Stimulated activated CD4-positive, alpha-beta T cell treated with anti-CD3 and anti-CD28 coated beads, Interleukin-4, amount 100 ng/mL, for 4 hours (primary cell): ENCODE measurements around the gene DNAJB6.

Source experiments
- DNase-seq, 2 experiments: peaks; one replicate each; pipeline ENCODE4 v3.0.0-alpha.2; 2020

The DNAJB6 gene

DNA sequence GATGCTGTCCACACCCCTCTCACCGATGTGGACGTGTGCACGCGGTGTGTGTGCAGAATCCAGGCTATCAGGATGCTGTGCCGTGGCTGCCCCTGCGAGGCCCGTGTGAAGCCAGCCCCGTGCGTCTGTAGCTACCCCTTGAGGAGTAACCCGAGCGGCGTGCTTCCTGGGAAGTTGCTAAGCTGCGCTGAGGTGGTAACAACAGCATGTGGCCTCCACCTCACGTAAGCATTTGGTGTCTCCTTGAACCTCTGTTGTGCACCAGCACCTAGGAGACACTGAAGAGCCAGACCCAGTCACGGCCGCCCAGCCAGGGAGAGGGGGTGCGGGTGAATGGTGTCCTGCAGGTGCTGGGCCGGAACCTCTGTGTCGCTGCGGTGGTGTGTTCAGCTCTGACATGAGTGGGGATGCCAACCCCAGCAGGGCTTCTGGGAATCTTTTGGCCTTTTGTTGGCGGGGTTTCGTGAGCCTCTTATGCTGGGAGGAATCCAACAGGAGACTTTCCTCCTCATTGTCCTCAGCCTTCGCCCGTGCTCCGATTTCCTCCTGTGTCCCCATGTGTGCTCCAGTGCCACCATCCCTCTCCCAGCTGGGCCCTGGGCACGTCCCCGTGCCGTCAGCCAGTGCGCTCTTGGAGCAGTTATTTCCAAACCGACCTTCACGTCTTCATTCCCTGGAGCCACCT, 60.4 kb downstream of the DNAJB6 start:
- DNase-seq: no peak

DNA sequence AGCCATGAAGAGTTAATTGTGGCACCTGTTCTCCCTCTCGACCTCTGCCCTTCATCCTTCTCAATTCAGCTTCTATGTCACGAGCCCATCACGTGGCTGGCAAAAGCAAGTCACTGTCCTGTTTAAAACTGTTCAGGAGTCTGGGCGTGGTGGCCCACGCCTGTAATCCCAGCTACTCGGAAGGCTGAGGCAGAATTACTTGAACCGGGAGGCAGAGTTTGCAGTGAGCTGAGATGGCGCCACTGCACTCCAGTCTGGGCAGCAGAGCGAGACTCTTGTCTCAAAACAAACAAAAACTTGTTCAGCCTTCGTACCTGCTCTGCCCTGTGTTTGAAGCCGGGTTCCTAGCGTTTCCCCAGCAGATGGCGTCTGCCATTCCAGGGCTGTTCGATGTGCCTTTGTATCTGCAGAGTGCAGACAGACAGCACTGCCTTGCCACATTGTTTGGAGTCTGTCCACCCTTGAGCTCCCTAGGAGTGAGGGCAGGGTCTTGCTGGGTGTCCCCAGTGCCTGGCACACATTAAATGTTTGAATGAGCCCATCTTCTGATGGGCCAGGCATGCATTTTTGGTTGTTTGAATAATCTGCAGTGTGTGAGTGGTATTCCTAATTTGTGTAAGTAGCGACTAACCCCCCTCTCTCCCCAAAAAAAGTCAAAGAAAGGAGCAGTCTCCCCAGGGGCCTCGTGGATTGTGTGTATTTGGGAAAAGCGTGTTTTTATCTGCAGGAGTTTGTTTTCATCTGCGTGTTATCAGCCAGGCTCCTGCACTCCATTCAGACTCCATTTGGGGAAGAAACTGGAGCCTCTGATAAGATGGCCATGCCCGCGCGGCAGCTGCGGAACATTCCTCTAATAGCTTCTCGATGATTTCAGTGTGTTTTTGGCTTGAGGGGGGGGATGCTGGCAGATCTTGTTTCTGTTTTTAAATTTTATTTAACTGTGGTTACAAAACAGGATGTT, 61.2 kb downstream of the DNAJB6 start:
- DNase-seq: no peak

DNA sequence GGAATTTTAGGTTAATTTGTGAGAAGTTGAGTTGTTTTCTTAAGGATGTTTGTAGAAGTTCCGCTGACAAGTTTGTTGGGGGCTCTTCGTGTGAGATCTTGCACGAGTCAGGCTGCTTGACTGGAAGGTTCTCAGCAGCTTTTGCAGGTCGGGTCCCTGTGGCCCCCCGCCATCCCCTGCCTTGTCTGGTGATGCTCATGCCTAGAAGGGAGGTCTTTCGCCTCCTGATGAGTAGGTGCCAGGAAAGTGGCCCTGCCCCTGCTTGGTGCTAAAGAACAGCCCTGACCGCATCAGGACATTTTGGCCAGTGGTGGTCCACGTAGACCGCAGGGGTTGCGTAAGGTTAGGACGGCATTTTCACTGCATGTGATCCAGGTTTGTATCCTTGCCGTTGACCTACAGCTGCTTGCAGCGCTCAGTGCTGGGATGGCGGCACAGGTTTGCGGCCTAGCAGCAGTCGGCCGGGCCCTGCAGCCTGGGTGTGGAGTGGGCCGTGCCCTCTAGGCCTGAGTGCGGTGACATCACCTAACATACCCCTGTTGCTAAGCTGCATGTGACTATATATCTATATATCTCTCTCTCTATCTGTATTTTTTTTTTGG, 62.4 kb downstream of the DNAJB6 start:
- no peak for DNase-seq

DNA sequence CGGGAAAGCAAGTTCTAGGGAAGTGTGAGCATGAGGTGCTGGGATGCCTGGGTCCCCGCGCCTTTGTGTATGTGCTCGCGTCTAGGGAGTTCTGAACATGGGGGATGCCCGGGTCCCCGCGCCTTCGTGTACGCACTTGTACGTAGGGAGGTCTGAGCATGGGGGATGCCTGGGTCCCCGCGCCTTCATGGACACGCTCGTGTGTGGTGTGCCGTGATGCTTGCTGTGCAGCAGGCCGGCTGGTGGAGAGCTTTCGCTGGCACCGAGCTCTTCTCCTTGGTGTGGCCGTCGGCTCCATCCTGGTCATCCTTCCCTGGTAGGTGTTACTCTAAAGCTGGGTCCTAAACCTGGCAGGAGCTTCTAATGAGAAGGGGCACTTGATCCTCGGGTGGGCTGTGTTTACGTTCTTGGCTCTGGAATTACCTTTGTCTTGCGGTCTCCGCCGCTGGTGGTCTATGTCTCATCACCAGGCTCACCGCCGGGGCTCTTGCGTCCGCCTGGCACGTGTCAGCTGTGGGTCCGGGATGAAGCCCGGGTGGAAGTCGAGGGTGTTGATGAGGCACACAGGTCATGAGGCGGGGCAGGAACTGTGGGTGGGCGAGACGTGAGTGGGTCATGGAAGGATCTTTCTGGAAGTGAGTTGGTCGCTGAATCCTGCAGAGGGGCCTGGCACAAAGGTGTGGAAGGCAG, 63.5 kb downstream of the DNAJB6 start:
- no peak for DNase-seq

DNA sequence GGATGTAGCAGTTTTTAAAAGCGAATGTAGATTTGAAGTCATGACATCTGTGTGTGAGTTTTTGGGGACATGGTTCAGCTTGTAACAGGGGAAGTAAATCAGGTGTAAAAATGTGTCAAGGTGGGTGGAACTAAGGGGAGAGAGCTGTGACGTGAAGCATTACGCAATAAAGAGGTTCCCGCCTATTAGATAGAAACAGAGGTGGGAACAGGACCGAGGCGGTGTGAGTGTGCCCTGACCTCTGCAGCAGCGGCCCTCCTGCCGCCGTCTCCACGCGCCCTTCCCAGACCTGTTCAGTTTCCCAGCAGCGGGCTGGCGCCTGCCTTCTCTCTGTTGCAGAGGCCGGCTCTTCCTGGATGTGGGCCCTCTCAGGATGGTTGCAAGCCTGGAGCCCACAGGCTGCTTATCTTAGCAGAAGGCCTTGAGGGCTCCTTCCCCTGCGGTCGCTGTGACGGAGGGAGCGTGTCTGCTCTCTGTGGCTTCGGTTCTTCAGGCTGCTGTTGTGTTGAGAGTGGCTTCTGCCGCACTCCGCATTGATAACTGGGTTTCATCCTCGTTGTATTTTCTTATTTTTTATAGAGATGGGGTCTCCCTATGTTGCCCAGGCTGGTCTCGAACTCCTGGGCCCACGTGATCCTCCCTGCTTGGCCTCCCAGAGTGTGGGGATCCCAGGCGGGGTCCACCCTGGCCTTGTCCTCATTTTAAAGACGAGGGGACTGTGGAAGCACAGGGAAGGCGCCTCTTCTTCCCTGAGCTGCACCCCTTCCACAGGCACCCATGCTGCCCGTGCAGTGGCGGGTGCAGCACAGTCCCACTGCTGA, 65.0 kb downstream of the DNAJB6 start:
- DNase-seq: no peak

DNA sequence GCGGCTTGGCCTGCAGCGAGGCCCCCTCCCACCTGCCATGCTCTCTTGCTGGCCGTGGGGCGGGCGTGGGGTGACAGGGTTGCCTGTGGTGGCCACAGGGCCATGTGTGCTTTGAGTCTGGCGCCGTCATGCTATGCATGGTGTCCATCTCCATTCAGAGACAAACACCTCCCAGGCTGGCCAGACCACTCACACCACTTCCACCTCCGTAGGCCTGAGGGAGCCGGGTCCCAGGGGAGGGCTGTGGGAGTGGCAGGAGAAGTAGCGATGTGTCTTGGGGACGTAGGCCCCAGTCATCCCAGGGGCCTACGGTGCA, 65.5 kb downstream of the DNAJB6 start:
- no peak for DNase-seq

DNA sequence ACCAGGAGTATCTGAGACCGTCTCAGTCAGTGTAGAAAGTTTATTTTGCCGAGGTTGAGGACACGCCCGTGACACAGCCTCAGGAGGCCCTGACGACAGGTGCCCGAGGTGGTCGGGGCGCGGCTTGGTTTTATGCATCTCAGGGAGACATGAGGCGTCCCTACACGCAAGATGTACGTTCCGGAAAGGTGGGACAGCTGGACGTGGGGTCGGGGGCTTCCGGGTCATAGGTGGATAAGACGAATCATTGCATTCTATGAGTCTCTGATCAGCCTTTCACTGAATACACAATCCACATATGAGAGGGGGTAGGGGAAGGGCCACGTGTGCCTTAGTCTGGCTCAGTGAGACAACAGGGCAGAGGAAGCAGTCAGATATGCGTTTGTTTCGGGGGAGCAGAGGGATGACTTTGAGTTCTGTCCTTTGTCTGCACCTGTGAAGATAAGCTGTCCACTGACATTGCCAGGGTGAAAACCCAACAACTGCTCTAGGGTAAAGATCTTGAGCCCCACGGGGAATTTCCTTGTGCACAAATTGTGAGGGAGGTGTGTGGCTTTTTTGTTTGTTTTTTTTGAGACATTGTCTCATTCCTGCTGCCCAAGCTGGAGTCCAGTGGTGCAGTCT, 66.2 kb downstream of the DNAJB6 start:
- no peak for DNase-seq

DNA sequence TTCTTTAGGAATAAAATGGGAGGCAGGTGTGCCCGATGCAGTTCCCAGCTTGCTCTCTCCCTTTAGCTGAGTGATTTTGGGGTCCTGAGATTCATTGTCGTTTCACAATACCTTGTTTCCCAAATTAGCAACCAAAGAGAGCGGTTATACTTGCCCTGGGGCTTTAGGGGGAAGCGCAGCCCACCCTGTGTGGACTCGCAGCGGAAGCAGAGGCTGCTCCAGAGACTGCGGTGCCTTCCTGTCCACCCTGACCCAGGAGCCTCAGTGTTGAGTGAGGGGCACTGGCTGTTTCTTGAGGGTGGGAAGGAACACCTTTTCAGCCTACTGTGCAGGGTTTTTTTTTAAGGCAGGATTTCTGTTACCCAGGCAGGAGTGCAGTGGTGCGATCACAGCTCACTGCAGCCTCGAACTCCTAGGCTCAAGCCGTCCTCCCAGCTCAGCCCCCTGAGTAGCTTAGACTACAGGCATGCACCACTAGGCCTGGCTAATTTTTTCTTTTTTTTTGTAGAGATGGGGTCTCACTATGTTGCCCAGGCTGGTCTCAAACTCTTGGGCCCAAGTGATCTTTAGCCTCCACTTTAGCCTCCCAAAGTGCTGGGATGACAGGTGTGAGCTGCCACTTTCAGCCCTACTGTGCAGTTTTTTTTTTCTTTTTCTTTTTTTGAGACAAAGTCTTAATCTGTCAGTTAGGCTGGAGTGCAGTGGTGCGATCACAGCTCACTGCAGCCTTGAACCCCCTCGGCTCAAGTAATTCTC, 67.0 kb downstream of the DNAJB6 start:
- no peak for DNase-seq

DNA sequence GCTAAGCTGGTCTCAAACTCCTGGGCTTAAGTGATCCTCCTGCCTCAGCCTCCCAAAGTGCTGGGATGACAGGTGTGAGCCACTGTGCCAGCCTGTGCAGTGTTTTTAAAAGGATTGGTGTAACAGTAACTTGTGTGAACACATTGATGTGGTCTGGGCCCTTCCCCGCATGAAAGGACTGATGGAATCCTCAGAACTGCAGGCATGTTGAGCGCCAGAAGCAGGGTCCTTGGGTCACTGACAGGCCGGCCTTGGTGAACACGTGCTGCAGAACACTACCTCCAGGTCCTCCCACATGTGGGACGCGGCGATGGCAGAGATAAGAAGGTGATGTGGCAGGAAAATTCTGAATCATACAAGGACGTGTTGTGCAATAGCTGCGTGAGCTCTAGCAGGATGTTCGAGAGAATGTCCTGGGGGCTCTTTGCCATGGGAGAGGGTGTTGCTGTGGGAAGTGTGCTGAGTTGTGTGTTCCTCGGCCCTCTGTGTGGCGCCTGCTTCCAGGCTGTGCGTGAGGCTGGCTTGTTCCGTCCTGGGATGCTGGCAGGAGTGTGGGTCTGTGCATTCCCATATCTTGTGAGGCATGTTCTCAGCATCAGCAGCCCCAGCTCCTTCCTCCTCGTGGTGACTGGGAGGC, 68.2 kb downstream of the DNAJB6 start:
- DNase-seq: peak in 1 of 2 experiments; percentile 15

DNA sequence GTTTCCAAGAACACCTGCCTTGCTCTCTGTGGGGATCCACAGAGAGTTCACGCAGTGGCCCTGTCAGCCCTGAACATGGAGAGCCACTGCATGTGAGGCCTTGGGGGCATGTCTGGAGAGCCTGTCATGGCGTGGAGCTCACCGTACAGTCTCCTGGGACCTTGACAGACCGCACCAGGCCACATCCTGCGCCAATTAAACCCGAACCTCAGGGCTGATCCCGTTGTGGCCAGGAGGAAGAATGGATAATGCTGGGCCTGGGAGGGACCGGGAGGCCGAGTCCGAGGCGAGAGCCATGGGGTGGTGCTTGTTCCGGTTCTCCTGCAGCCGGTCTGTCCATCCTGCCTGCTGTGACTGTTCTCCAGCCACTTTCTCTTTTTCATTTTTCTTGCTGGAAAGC, 68.7 kb downstream of the DNAJB6 start:
- no peak for DNase-seq

DNA sequence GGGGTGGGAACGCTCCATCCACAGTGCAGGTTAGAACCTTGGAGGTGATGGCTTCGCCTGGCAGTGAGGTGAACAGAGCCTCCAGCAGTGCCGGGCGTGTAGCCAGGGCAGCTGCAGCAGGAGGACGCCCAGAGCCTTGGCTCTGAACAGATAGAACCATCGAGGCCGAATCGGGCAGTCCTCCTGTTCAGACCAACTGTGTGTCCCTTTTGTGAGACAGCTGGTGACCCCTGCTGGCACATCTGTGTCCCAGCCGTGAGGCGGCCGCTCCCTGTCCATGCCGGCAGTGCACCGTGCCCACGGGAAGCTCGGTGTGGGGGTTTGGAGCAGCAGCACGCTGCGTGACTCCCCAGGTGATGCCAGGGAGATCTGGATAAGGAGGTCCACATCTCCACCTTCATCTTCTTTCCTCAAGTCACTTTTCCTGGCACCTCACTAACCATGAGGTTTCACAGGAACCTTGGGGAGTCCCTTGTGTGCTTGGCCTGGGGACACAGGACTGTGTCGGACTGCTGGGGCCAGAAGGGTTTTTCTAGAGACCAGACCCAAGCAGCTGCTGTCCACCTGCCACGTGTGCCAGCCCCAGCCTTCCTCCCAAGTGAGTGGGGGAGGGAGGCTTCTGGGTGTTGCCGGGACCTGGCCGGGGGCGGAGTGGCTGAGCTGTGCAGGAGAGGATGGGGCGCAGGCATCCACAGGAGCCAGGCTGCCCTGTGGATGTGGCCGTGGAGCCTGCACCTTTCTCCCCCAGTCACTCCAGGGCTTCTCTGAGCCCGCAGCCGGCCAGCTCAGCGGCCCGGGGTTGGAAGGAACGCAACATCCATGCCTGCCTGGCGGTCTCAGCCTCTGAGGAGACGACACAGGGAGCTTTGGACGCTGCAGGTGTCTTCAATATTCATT, 69.4 kb downstream of the DNAJB6 start:
- no peak for DNase-seq

DNA sequence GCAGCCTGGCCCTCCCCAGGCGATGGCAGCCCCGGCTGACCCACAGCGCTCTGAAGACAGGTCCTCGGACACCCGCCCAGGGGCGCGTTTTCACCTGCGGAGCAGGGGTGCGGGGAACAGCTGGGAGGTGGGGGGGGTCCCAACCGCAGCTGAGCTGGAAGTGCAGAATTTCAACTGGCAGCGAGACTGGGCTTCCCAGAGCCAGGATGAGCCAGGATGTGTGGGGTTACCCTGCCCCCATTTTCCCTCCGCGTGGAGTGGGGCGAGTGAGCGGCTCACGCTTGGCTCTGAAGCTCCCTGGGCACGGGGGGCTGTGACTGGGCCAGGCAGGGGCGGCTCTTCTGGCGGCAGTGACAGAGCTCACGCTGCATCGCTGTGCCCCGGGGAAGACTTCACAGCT, 70.2 kb downstream of the DNAJB6 start:
- no peak for DNase-seq

DNA sequence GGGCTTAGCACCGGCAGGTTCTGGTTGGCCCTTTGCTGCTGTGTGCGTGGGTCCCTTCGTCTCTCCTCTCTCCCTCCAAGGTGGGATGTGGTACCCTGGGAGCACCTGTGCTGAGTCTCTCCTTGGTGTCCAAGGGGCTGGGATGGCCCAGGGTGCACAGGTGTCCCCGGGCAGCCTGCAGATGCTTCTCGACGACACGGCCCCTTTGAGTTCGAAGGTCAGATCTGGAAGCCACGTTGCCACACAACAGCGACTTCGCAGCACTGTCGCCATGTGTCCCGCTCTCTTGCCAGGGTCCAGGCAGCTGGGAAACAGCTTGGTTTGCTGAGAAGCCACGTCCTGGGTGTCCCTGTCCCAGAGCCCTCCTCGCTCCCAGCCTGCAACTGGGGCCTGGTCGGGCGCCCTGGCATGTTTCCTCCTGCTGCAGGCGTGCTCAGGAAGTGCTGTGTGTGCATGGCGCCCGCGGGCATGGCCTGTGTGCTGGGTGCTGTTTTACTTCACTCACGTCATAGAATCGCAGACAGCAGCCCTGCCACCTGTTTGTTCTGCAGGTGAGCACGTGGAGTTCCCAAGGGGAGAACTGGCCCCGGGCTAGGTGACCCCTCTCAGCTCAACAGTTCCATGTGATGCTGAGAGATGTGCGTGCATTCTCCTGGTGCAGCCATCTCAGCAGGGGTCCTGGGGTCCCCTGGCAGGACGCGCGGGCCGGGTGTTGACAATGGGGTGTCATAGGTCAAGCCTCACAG, 70.9 kb downstream of the DNAJB6 start:
- peak in 1 of 2 experiments; percentile 1 for DNase-seq

DNA sequence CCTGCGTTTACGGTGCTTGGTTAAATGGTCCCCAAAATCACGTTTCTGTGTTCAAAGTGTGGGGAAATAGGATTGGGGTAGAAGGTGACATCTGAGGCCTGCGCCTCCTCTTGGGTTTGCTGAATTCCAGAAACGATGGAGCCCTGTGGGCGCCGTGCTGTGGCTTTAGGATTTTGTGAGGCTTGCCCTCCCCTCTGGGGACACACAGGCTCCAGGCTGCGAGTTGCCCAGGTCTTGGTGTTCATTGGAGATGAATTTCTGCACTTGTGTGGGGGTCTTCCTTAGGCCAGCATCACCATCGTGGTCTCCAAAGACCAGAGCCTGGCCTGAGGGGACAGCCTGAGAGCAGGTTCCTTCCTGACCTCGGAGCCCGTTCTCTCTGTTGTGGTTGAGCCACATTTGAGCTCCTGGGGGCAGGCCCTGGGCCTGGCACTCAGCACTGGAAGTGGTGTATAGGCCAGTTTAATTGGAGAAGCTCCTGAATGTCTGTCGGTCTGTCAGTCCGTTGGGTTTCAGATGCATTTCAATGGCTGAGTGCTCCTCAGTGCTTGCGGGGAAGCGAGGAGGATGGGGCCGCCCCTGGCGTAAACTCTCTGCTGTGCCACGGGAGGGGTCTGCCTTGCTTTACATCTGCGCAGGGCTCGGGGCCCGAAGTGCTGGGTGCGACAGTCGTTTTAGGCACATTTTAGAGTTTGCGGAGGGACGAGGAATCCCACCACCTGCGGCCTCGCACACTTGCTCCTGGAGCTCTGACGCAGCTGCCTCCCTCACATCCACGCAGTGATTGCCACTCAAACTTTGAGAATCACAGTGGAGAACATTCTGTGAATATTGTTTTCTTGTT, 71.7 kb downstream of the DNAJB6 start:
- DNase-seq: no peak

DNA sequence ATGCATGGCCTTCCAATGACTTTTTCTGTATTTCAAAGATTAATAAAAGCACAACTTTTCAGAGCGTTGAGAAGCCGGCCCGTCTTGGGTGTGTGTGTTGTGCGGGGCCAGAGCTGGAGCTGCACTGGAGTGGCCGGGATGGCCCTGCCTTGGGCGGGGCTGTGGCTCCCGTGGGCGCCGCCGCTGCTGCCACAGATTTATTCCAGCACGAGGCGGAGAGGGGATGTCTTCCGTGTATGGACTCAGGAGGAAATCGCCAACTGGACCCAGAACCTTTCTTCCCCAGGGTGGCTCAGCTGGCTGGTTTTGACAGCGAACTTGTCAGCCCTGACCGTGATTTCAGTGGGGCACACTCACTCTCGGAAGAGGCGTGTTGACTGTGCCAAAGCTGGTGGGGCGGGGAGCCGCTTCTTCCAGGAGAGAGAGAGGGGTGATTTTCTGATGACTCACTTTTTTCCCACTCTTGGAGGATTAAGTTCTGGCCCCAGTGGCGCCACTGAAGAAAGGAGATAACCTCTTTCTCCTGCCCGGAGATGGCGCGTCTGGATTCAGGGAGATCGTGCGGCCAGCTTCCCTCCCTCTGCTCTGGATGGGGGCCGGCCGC, 72.4 kb downstream of the DNAJB6 start:
- peak in 1 of 2 experiments; percentile 1 for DNase-seq

DNA sequence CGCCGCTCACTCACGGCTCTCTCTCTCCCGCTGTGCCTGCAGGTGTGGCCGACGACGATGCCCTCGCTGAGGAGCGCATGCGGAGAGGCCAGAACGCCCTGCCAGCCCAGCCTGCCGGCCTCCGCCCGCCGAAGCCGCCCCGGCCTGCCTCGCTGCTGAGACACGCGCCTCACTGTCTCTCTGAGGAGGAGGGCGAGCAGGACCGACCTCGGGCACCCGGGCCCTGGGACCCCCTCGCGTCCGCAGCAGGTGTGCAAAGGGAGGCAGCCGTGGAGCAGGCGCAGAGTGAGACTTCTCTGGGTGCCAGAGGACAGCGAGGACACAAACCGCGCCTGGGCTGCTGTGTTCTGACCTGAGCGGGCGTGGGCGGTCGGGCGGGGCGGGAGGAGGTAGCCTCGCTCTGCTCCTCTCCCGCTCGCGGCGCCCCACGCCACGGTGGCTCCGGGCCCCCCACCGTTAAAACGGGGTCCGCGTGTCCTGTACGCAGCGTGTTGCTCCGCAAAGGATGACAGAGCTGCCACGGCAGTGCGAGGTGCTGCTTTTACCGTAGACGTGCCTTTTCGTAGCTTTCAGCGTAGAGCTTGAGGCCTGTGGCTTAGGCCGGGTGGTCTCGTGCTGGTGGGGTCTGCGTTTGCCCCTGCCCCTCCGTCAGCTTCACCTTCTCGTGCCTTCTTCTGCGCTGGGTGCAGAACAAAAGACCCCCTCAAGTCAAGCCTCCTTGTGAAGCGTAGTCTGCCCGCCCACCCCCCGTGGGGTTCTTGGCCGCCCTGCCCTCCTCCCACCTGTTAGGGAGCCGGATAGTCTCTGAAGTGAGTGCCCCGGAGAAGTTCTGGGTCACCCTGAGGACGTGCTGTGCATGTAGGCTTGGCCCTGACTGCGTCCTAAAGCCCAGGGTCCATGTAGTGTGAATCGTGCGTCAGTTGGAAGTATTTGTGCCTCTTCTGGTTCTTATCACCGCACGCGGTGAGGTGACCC, 73.2 kb downstream of the DNAJB6 start:
- no peak for DNase-seq
